K562 treated with DMSO at 1 percent for 4 hours (cell line): ENCODE measurements around the gene PAQR8. TPM values are rescaled to one million over a fixed set of nuclear protein-coding genes. Genes with fewer than 3 reads are reported as not detected.

Experiments
- total RNA-seq: library from RNA; unstranded; fragments of 300-600 nt; gene quantifications from 2 replicates; pipeline ENCODE4 v1.2.3, GENCODE V29; 2022; ENCODE audit not compliant: insufficient read depth

Gene PAQR8, protein sequence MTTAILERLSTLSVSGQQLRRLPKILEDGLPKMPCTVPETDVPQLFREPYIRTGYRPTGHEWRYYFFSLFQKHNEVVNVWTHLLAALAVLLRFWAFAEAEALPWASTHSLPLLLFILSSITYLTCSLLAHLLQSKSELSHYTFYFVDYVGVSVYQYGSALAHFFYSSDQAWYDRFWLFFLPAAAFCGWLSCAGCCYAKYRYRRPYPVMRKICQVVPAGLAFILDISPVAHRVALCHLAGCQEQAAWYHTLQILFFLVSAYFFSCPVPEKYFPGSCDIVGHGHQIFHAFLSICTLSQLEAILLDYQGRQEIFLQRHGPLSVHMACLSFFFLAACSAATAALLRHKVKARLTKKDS
- total RNA-seq: 9.3 and 12.5 TPM in 2 replicates

GRCh38 chr6:52361945-52362442 lies at the start of gene PAQR8:
TSS of gene PAQR8 (plus strand) at chr6:52362151. CDS start at chr6:52403214, 41,063 bp downstream.

GRCh38 chr6:52419809-52420667 lies 58.1 kb downstream of the PAQR8 start, which contains the start of gene EFHC1:
TSS of gene EFHC1 (plus strand) at chr6:52420342. CDS start at chr6:52420411, 69 bp downstream.

Other genes starting within 250 kb of the PAQR8 start
- gene IL17A, start 175.8 kb upstream of the PAQR8 start, total RNA-seq: not detected in 2 replicates
- not detected in 2 replicates for gene IL17F, start 117.7 kb upstream of the PAQR8 start, total RNA-seq
- gene MCM3, start 77.4 kb upstream of the PAQR8 start, total RNA-seq: 163 and 205 TPM in 2 replicates
- 5.3 and 16.8 TPM in 2 replicates for gene EFHC1, start 58.2 kb downstream of the PAQR8 start, total RNA-seq
- gene TRAM2, start 214.9 kb downstream of the PAQR8 start, total RNA-seq: 10.3 and 12.5 TPM in 2 replicates